Endothelial cell (in vitro differentiated cells): ENCODE measurements around the gene ZSWIM4. TPM values are rescaled to one million over a fixed set of nuclear protein-coding genes. Genes with fewer than 3 reads are reported as not detected.
A peak's percentile ranks its signal among the peaks of the same experiment; 100 is the strongest.
"Not testable (repeated sequence)": the region's sequence is repeated elsewhere in the genome, so short reads cannot be mapped to it uniquely, and the experiment has no call there.

ENCODE experiments used
- DNase-seq: peaks from one replicate; pipeline ENCODE4 v3.0.0; 2021; ENCODE audit warnings: low spot score
- H3K27ac Mint-ChIP-seq: one replicate; pipeline ENCODE4 v1.8.0; 2021; ENCODE audit warnings: mixed read lengths, inconsistent platforms; ENCODE audit not compliant: unreplicated experiment
- H3K27me3 Mint-ChIP-seq: one replicate; pipeline ENCODE4 v1.8.0; 2021; ENCODE audit warnings: mild to moderate bottlenecking, moderate library complexity, mixed read lengths, inconsistent platforms; ENCODE audit not compliant: unreplicated experiment
- H3K36me3 Mint-ChIP-seq: one replicate; pipeline ENCODE4 v1.8.0; 2021; ENCODE audit warnings: mild to moderate bottlenecking, low read depth, mixed read lengths, inconsistent platforms; ENCODE audit not compliant: unreplicated experiment
- H3K4me1 Mint-ChIP-seq: one replicate; pipeline ENCODE4 v1.8.0; 2021; ENCODE audit warnings: mild to moderate bottlenecking, mixed read lengths, inconsistent platforms; ENCODE audit not compliant: unreplicated experiment
- H3K4me3 Mint-ChIP-seq: one replicate; pipeline ENCODE4 v1.8.0; 2021; ENCODE audit warnings: mild to moderate bottlenecking, mixed read lengths, inconsistent platforms; ENCODE audit not compliant: unreplicated experiment
- H3K9me3 Mint-ChIP-seq: one replicate; pipeline ENCODE4 v1.8.0; 2021; ENCODE audit warnings: mixed read lengths, inconsistent platforms; ENCODE audit not compliant: unreplicated experiment
- CTCF ChIP-seq: fragments of 200-600 bp; sonication (generic); IDR thresholded peaks from one replicate; pipeline ENCODE4 v1.5.0; 2021; ENCODE audit warnings: antibody characterized with exemption; ENCODE audit not compliant: unreplicated experiment
- long read RNA-seq: library from polyadenylated mRNA; unstranded; transcript quantifications from one replicate; pipeline ENCODE4 v2.0.0, GENCODE V29; 2020; ENCODE audit not compliant: unreplicated experiment
- total RNA-seq: library from RNA; stranded (reverse); fragmentation: NEBNext Ultra II Directional; extraction: Animal tissue kit (Norgen Biotek cat#: 25700); gene quantifications from one replicate; pipeline ENCODE4 v1.2.1, GENCODE V29; 2021; ENCODE audit not compliant: unreplicated experiment

ZSWIM4 gene
- 43.7 TPM for total RNA-seq
- long read RNA-seq, partial matches to known transcripts = 1 of 2 reads
- long read RNA-seq, other reads (novel, unspliced or antisense) = 1 of 2 reads

GRCh38 chr19:13794757-13795589 is at the start of gene ZSWIM4:
ZSWIM4 (plus strand) TSS chr19:13795443; CDS start chr19:13795649, 206 bp downstream.
- DNase-seq = peak; percentile 96
- peaks cover 18% of the 10 kb centered on the region for H3K4me1 Mint-ChIP-seq
- TF ChIP-seq CTCF = no peak

GRCh38 chr19:13747098-13747453 is 48.2 kb upstream of the ZSWIM4 start:
- peaks cover 2% of the 10 kb centered on the region for H3K27me3 Mint-ChIP-seq
- peaks cover 14% of the 10 kb centered on the region for H3K36me3 Mint-ChIP-seq
- peak overlapping the region; percentile 19 for H3K4me3 Mint-ChIP-seq
- peak overlapping the region; percentile 24 for H3K27ac Mint-ChIP-seq
- peaks cover 54% of the 10 kb centered on the region for H3K4me1 Mint-ChIP-seq
- H3K9me3 Mint-ChIP-seq = no peaks in the 10 kb centered on the region
- DNase-seq = no peak
- no peak for TF ChIP-seq CTCF

More at GRCh38 chr19:13794757-13795589, at the start of gene ZSWIM4:
- peak within 1 kb of the TSS; percentile 90 for H3K27ac Mint-ChIP-seq
- H3K36me3 Mint-ChIP-seq = no peaks in the 10 kb centered on the region
- no peaks in the 10 kb centered on the region for H3K9me3 Mint-ChIP-seq
- H3K4me3 Mint-ChIP-seq = peak within 1 kb of the TSS; percentile 96
- peaks cover 5% of the 10 kb centered on the region for H3K27me3 Mint-ChIP-seq

DNA sequence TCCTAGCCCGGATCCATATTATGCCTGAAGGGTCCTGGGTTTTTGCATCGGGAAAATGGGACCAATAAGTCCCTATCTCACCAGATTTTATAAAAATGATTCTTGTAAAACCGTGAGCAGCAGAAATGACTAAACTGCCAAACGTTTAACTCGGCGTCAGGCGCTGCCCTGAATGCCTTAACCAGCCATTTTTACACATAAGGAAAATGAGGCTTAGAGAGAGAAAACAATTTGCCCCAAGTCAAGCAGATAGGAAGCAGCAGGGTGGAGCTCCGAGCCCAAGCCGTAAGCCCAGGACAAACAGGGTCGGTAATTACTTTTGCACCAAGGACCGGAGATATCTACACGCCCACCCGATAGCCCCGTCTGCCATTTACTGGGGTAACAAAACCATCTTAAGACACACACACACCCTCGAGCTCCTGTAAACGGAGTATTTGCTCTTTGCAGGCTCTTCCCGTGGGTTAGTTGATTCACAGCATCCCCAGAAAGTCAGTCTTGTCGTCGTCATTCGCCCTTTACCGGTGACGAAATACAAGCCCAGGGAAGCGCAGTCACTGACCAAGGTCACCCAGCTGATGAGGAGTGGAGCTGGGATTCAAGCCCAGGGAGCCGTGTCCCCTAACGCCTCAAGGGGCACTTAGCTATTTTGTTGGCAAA is 46.9 kb upstream of the ZSWIM4 start:
- H3K4me3 Mint-ChIP-seq = peak overlapping the region; percentile 95
- peaks cover 14% of the 10 kb centered on the region for H3K36me3 Mint-ChIP-seq
- H3K4me1 Mint-ChIP-seq = peaks cover 48% of the 10 kb centered on the region
- no peak for DNase-seq
- TF ChIP-seq CTCF = no peak
- H3K27me3 Mint-ChIP-seq = peaks cover 2% of the 10 kb centered on the region
- H3K9me3 Mint-ChIP-seq = no peaks in the 10 kb centered on the region
- H3K27ac Mint-ChIP-seq = peak overlapping the region; percentile 15

GRCh38 chr19:13751436-13751835 is 43.8 kb upstream of the ZSWIM4 start:
- H3K4me3 Mint-ChIP-seq = no peak overlapping the region
- no peaks in the 10 kb centered on the region for H3K9me3 Mint-ChIP-seq
- H3K4me1 Mint-ChIP-seq = peaks cover 44% of the 10 kb centered on the region
- no peak overlapping the region for H3K27ac Mint-ChIP-seq
- DNase-seq = no peak
- peaks cover 2% of the 10 kb centered on the region for H3K27me3 Mint-ChIP-seq
- no peak for TF ChIP-seq CTCF
- H3K36me3 Mint-ChIP-seq = peaks cover 32% of the 10 kb centered on the region

- Mint-ChIP-seq H3K36me3 (peaks cover 46% of the 10 kb centered on the region), H3K4me1 (peaks cover 41% of the 10 kb centered on the region), H3K27ac (peak overlapping the region; percentile 30)
- not testable (repeated sequence) for H3K4me3 Mint-ChIP-seq, DNase-seq, H3K27me3 Mint-ChIP-seq, H3K9me3 Mint-ChIP-seq
Measured at GRCh38 chr19:13753622-13754021, 41.6 kb upstream of the ZSWIM4 start.
